ENCODE results near the gene OR56A5.
A peak's percentile ranks its signal among the peaks of the same experiment; 100 is the strongest.
"Not testable (repeated sequence)": the region's sequence is repeated elsewhere in the genome, so short reads cannot be mapped to it uniquely, and the experiment has no call there.

The OR56A5 gene, protein sequence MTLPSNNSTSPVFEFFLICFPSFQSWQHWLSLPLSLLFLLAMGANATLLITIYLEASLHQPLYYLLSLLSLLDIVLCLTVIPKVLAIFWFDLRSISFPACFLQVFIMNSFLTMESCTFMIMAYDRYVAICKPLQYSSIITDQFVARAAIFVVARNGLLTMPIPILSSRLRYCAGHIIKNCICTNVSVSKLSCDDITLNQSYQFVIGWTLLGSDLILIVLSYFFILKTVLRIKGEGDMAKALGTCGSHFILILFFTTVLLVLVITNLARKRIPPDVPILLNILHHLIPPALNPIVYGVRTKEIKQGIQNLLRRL

GRCh38 chr11:5968394-5968793, at the start of gene OR56A5:
Gene OR56A5, minus strand, starts transcription at chr11:5968494. Its CDS starts 0 bp downstream, at chr11:5968494.
- in situ Hi-C loops (cut with HindIII; ENCODE audit: low pct_ligation_motif_present, low pct_unique_long_range_greater_than_20kb, low sequenced_read_pairs), result no loop called here
- no peak for DNase-seq

GRCh38 chr11:6013042-6013441, 44.7 kb upstream of the OR56A5 start:
- DNase-seq, result no peak
- in situ Hi-C loops (cut with HindIII; ENCODE audit: low pct_ligation_motif_present, low pct_unique_long_range_greater_than_20kb, low sequenced_read_pairs), result no loop called here

DNA sequence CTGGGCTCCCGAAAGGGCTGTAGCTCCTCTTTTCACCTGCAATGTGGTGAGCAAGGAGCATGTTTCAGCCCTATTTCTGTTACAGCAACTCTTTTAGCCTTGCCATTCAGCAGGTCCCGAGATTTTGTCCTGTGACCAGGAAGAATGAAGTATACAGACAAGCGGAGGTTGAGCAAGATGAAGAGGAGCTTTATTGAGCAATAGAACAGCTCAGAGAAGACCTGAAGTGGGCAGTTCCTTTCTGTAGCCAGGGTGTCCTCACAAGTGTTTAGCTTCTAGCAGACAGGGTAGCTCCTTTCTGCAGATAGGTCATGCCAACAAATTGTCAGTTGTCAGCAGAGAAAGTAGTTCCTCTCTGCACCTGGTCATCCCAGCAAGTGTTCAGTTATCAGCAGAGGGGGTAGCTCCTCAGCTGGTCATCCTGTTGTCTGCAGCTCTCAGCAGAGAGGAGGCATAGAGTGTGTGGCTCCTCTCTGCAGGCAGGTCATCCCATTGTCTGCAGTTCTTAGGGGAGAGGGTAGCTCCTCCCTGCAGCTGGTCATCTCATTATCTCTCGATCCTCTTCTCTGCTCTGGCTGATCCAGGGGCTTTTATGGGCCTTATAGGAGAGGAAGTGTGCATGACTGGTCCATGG, 43.9 kb upstream of the OR56A5 start:
- no peak for DNase-seq
- in situ Hi-C loops (cut with HindIII; ENCODE audit: low pct_ligation_motif_present, low pct_unique_long_range_greater_than_20kb, low sequenced_read_pairs), result no loop called here

GRCh38 chr11:6006846-6007245, 38.6 kb upstream of the OR56A5 start, which contains the start of gene OR56A4:
Gene OR56A4, minus strand, starts transcription at chr11:6006946. Its CDS starts 3,954 bp downstream, at chr11:6002992.
- DNase-seq, result no peak
- in situ Hi-C loops (cut with HindIII; ENCODE audit: low pct_ligation_motif_present, low pct_unique_long_range_greater_than_20kb, low sequenced_read_pairs), result no loop called here

DNA sequence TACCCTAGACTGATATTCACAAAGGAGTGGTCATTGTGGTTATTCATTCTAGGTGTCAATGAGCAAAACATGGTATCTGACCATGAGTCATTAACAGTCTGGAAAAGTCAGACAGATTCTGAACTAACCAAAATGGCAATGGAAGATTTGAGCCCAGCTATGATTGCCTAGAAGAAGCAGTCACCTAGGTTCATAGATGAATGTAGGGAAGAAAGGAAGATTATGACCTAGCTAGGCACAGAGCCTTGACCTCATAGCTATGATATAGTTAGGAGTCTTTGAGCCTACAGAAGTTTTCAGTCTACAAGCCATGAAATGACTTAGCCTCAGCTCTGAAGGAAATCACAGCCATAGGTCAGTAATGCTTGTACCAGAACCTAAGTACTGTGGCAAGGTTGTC, 38.1 kb upstream of the OR56A5 start:
- in situ Hi-C loops (cut with HindIII; ENCODE audit: low pct_ligation_motif_present, low pct_unique_long_range_greater_than_20kb, low sequenced_read_pairs), result no loop called here
- DNase-seq, result no peak

GRCh38 chr11:6002202-6002699, 34.0 kb upstream of the OR56A5 start:
- in situ Hi-C loops (cut with HindIII; ENCODE audit: low pct_ligation_motif_present, low pct_unique_long_range_greater_than_20kb, low sequenced_read_pairs), result no loop called here
- no peak for DNase-seq

- in situ Hi-C loops (cut with HindIII; ENCODE audit: low pct_ligation_motif_present, low pct_unique_long_range_greater_than_20kb, low sequenced_read_pairs), result no loop called here
- no peak for DNase-seq
Measured at GRCh38 chr11:5994791-5995190, 26.5 kb upstream of the OR56A5 start.

DNA sequence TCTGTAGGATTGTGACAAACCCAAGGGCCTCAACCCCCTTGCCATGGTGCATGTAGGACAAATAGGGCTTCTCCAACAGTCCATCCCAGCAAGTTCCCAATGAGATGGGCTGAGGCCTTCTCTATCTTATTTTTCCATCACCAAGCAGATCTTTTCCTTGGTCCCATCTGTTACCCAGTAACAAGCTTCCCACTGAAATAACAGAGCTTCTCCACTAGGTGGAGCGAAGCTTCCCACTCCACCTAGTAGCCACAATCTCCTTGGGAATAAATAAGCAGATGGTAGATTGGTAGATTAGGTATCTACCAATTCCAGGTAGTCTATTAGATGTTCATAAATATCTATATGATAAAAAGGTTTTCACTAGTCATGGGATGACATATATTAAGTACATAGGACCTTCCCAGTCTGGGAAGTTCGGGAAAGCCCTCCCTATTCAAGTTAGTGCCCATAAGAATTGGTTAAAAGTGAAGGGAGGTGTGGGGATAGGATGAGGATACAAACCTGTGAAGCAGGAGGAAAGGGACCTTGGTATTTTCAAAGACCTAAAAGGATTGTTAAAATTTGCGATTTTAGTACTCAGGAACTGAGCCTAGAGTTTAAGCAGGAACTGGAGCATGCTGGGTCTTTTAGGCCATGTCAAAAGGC, 24.4 kb upstream of the OR56A5 start:
- in situ Hi-C loops (cut with HindIII; ENCODE audit: low pct_ligation_motif_present, low pct_unique_long_range_greater_than_20kb, low sequenced_read_pairs), result no loop called here
- peak; percentile 8 for DNase-seq

DNA sequence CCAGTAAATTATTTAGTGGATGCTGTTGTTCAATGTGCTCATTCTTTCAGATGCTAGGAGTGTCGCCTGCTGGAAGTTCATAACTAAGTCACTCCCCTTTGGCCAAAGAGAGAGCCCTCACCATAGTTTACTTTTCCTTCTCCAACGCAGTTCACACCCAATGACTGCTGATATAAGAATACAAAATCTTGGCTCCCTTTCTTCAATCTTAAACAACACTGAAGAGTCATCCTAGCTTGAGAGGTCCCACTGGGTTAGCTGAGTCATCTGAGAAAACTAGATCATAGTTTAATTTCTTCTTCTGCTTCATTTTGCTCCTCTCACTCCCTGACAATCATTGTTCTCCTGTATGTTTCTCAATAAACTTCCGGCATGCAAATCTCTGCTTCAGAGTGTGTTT, 23.9 kb upstream of the OR56A5 start:
- no peak for DNase-seq
- in situ Hi-C loops (cut with HindIII; ENCODE audit: low pct_ligation_motif_present, low pct_unique_long_range_greater_than_20kb, low sequenced_read_pairs), result no loop called here

GRCh38 chr11:5989203-5989602, 20.9 kb upstream of the OR56A5 start:
- in situ Hi-C loops (cut with HindIII; ENCODE audit: low pct_ligation_motif_present, low pct_unique_long_range_greater_than_20kb, low sequenced_read_pairs), result no loop called here
- no peak for DNase-seq

DNA sequence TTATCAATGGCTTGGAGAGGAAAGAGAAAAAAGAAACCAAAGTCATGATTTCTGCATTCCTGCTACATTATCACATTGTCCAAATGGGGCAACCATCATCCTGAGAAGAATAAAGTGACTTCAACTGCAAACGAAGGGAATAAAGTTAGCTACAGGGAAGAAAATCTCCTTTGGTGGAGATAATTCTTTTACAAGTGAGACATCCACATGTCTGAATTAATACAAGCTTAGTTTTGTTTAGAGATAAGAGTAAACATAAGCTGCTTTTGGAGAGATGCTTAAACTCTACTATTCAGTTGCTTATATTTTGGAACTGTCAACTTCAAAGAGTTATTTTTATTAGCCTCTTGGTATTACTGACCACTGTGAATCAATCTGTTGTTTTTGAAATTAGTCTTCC, 18.6 kb upstream of the OR56A5 start, which contains the start of gene OR52L1:
Gene OR52L1 (minus strand): TSS at position 101 of the 400 bp plus-strand sequence. CDS start 55 bp downstream, at position 46.
- in situ Hi-C loops (cut with HindIII; ENCODE audit: low pct_ligation_motif_present, low pct_unique_long_range_greater_than_20kb, low sequenced_read_pairs), result no loop called here
- no peak for DNase-seq

DNA sequence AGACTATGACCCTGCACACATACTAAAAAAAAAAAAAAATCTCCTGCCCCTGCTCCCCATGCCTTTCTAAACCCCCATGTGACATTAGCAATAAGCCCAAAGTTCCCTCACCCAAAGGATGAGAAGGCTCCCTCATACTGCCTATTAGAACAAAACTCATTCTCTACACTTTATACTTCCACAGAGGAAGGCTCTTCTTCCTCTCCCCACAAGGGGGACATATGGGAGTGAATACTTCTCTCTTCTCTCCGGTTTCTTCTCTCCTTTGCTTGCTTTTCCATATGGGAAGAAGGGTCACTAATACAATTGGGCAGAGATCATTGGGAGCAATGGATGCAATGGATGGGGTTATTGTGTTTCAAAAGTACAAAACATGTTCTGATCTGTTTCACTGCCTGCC, 15.1 kb upstream of the OR56A5 start:
- in situ Hi-C loops (cut with HindIII; ENCODE audit: low pct_ligation_motif_present, low pct_unique_long_range_greater_than_20kb, low sequenced_read_pairs), result no loop called here
- DNase-seq, result no peak

DNA sequence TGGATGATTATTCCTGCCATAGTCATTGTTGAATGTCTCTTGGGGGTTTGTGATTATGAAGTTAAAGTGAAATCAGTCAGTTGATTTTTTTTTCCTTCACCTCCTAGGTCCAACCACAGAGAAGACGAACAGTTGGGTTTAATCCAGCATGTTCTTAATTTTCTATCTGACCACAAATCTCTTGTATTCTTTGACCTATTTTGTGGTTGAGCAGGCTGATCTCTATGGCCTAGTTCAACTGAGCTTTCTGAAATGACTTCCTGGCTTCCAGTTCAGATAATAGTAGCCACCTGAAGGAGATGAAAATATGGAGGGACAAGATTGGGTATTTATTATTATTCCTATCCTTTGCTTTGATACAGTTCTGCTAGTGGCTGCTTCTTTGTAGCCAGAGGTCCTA, 5.2 kb upstream of the OR56A5 start:
- DNase-seq, result no peak
- in situ Hi-C loops (cut with HindIII; ENCODE audit: low pct_ligation_motif_present, low pct_unique_long_range_greater_than_20kb, low sequenced_read_pairs), result no loop called here

DNA sequence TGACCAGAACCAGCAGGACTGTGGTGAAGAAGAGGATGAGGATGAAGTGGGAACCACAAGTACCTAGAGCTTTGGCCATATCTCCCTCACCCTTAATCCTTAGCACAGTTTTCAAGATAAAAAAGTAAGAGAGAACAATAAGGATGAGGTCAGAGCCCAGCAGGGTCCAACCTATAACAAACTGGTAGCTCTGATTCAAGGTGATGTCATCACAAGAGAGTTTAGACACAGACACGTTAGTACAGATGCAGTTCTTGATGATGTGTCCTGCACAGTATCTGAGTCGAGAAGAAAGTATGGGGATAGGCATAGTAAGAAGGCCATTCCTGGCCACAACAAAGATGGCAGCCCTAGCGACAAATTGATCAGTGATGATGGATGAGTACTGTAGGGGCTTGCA, 586 bp downstream of the OR56A5 start:
- in situ Hi-C loops (cut with HindIII; ENCODE audit: low pct_ligation_motif_present, low pct_unique_long_range_greater_than_20kb, low sequenced_read_pairs), result no loop called here
- DNase-seq, result no peak

- in situ Hi-C loops (cut with HindIII; ENCODE audit: low pct_ligation_motif_present, low pct_unique_long_range_greater_than_20kb, low sequenced_read_pairs), result no loop called here
- DNase-seq, result no peak
Measured at GRCh38 chr11:5966958-5967357, 1.3 kb downstream of the OR56A5 start.

DNA sequence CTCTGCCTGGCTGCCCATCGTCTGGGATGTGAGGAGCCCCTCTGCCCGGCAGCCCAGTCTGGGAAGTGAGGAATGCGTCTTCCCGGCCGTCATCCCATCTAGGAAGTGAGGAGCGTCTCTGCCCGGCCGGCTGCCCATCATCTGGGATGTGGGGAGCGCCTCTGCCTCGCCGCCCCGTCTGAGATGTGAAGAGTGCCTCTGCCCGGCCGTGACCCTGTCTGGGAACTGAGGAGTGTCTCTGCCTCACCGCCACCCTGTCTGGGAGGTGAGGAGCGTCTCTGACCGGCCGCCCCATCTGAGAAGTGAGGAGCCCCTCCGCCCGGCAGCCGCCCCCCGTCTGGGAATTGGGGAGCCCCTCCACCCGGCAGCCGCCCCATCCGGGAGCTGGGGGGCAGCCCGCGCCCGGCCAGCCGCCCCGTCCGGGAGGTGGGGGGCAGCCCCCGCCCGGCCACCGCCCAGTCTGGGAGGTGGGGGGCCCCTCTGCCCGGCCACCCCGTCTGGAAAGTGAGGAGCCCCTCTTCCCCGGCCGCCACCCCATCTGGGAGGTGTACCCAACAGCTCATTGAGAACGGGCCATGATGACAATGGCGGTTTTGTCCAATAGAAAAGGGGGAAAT, 7.5 kb downstream of the OR56A5 start:
- in situ Hi-C loops (cut with HindIII; ENCODE audit: low pct_ligation_motif_present, low pct_unique_long_range_greater_than_20kb, low sequenced_read_pairs); DNase-seq: not testable (repeated sequence)

DNA sequence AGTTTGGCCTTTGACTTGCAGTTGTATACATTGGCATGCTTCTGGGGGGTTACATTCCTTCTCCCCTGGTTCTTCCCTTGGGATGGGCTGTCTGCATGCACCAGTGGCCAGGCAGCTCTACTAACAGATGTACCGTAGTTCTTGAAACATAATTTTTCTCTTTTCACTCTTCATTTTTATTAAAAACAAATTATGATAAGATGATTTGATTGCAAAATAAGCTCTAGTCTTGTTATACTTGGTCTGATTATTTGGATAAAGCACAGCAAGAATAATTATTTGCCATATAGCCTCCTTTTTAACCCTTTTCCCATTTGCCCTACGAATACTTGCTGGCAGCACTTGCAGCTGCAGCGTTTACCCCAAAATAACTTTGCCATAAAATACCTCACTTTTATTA, 12.7 kb downstream of the OR56A5 start:
- DNase-seq, result no peak
- in situ Hi-C loops (cut with HindIII; ENCODE audit: low pct_ligation_motif_present, low pct_unique_long_range_greater_than_20kb, low sequenced_read_pairs), result no loop called here

GRCh38 chr11:5941951-5942350, 26.3 kb downstream of the OR56A5 start, which contains the start of gene OR56A3:
Gene OR56A3, plus strand, starts transcription at chr11:5942251. Its CDS starts 5,096 bp downstream, at chr11:5947347.
- DNase-seq, result no peak
- in situ Hi-C loops (cut with HindIII; ENCODE audit: low pct_ligation_motif_present, low pct_unique_long_range_greater_than_20kb, low sequenced_read_pairs), result no loop called here

GRCh38 chr11:5940748-5941147, 27.5 kb downstream of the OR56A5 start:
- in situ Hi-C loops (cut with HindIII; ENCODE audit: low pct_ligation_motif_present, low pct_unique_long_range_greater_than_20kb, low sequenced_read_pairs), result no loop called here
- DNase-seq, result no peak

All from ACHN (cell line).